Measurements from ENCODE around the gene TNRC18.
A peak's percentile ranks its signal among the peaks of the same experiment; 100 is the strongest.
"Not testable (repeated sequence)": the region's sequence is repeated elsewhere in the genome, so short reads cannot be mapped to it uniquely, and the experiment has no call there.

TNRC18 gene

DNA sequence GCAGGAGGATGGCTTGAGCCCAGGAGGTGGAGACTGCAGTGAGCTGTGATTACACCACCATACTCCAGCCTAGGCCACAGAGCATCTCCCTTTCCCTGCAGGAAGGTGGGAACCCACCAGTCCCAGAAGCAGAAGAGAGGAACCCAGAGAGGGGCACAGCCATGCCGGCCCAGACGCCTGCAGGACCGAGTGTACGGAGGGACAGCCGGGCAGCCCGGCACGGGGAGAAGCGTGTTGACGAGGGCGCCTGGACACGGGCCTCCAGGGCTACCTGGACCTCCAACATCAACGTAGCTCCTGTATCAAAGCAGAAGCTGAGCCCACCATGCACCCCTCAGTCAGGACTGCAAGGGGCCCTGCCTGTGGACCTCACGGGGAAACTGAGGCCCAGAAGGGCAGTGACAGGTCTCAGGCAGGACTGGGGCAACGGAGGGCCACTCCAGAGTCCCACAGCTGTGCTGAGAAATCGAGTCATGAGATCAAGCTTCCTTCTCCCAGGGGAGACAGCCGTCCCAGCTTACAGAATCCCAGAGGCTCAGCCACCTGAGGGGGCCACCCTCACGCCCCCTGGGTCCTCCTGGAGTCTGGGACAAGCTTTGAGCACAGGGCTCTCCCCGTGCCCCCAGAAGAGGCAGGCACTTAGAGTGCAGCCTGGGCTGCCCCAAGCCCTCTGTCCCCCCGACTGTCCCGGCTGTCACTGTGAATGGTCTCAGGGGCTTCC, 43.1 kb downstream of the TNRC18 start:
- no peak for DNase-seq (ENCODE audit: low read depth in 2 of 2)

DNA sequence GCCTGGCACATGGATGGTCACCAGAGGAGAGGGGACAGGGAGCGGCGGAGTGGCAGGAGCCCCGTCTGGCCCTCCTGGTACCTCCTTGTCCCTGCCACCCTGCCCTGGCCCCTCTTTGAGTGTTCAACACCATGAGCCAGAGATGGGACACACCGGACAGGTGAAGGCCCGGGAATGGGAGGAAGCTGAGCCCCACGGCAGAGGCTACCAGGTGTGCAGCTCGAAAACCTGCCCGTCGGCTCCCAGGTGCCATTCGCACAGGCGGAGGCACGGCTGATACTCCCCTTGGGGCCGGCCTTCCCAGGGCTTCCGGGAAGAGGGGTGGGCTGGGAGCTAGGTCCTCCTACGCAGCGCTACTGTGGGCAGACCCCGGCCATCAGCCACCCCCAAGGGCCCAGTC, 44.1 kb downstream of the TNRC18 start:
- no peak for DNase-seq (ENCODE audit: low read depth in 2 of 2)

DNA sequence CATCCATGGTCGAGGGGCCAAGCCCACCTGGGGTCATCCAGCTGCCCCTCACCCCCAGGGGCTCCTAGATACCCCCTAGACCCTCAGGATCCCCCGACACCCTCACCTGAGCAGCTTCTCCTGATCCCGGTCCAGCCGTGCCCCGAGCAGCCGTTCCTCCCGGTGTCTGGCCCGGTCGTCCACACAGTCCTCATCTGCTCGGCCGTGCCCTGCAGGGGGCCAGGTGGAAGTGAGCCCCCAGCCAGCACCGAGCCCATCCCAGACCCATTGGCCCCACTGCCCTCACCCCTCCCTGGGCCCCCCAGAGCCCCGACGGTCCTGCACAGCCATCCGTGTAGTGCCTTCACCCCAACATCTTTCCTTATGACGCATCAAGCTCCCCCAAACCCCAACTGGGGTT, 45.8 kb downstream of the TNRC18 start:
- DNase-seq (ENCODE audit: low read depth in 2 of 2): no peak

DNA sequence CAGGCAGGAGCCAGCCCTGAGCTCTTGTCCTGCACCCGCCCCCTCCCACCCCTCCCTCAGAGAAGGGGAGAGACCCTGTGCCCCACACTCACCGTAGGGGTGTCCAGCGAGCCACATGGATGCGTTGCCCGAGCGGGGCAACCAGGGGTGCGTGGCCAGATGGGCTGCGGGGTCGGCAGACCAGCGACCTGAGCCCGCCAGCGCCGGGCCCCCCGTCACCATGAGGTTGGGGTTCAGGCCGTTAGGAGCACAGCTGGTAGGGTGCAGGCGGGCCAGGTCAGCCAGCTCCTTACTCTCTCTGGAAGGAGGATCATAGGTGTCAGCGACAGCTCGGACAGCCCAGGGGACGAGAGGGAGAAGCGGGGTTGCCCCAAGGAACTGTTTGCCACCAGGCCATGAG, 46.4 kb downstream of the TNRC18 start:
- no peak for DNase-seq (ENCODE audit: low read depth in 2 of 2)

DNA sequence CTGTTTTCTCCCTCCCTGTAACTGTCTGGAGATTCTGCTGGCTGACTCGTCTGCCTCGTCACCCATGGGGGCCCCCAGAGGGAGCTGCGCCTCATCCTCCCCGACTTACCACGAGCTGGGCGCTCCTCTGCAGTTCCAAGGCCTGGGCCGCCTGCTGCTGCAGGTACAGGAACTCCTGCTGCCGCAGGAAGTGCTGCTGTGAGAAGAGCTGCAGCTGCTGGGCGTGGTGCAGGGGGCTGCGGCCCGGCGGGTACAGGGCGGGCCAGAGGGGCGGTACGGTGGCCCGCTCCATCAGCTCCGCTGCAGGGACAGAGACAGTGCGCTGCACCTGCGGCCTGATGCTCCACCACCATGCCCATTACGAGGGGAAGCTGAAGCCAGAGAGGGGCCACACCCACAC, 47.7 kb downstream of the TNRC18 start:
- DNase-seq (ENCODE audit: low read depth in 2 of 2): no peak

DNA sequence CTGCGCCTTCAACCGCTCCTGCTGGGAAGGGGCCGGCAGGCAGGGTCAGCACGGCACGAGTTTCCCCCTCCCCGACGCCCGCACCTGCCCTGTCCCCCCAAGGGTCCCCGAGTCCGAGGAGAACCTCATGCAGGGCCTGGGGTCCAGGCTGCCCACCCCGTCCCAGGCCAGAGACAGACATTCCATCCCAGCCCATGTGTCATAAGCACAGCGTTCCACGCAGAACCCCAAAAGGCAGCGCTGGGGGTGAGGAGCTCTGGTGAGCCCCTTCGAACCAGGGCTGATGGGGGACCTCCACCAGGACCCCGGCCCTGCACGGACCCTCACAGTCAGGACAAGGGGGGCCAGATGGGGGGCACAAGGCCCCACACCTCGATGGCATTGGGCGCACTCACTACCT, 49.2 kb downstream of the TNRC18 start:
- no peak for DNase-seq (ENCODE audit: low read depth in 2 of 2)

DNA sequence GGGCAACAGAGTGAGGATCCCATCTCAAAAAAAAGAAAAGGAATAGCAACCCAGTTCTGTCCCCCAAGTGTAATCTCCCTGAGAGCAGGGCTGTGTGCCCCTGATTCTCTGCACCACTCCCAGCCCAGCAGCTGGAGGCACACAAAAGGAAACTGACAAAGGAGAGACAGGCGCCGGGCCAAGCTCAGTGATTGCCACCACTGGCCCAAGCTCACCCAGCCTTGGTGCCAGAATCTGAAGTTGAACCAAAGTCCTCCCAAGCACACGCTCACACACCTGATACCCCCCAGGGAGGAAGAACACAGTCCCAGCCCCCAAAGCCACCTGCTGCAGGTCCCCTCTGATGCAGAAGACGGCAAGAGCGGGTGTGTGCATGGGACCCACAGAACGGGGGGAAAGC, 50.3 kb downstream of the TNRC18 start:
- DNase-seq (ENCODE audit: low read depth in 2 of 2): no peak

DNA sequence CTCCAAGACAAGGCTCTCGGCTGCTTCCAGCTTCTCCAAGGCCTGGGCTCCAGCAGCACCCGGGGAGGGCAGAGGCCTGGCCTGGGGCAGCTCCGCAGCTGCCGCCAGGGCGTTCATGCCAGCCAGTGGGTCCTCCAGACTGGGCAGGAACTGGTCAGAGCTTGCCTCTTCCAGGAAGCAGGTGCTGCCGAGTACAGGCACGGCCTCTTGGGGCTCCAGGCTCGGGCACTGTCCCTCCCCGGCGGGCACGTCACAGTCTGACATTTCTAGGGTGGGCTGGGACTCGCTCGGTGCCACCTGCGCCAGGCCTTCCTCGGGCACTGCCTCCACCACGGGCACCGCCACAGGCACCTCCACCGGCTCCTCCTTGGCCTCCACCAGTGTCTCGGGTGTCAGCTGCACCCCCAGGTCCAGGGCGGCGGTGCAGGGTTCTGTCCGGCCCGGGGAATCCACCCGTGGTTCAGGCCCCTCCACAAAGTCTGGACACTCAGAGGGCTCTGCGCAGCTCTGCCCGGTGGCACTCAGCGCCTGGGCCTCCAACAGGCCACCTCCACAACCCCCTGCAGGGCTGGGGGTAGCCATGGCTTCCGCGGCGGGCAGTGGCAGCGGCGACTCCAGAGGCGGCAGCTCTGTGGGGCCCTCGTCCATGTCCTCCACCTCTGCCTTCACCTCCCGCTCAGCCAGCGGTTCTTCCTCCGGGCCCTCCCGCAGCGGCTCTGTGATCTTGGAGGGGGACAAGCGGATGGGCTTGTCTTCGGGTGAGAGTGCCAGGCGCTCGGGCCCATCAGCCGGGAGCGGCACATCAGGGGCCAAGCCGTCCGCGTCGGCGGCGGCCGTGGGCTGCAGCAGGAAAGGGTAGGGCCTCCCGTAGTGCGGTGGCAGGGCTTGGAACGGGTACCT, 52.9 kb downstream of the TNRC18 start:
- no peak for DNase-seq (ENCODE audit: low read depth in 2 of 2)

DNA sequence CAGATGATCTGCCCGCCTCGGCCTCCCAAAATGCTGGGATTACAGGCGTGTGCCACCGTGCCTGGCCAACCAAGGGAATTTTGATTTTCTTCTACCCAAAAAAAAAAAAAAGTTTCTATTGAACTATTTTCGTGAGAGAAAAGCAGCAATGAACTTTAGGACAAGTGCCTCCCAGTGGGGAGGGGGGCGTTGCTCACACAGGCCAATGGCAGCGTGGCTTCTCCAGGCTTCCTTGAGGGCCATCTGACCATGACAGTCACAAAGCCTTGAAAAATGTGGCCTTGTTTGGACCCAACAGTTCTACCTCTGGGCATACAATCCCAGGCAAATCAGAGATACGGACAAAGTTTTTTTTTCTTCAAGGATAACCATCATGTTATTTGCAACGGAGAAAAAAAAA, 56.0 kb downstream of the TNRC18 start:
- no peak for DNase-seq (ENCODE audit: low read depth in 2 of 2)

DNA sequence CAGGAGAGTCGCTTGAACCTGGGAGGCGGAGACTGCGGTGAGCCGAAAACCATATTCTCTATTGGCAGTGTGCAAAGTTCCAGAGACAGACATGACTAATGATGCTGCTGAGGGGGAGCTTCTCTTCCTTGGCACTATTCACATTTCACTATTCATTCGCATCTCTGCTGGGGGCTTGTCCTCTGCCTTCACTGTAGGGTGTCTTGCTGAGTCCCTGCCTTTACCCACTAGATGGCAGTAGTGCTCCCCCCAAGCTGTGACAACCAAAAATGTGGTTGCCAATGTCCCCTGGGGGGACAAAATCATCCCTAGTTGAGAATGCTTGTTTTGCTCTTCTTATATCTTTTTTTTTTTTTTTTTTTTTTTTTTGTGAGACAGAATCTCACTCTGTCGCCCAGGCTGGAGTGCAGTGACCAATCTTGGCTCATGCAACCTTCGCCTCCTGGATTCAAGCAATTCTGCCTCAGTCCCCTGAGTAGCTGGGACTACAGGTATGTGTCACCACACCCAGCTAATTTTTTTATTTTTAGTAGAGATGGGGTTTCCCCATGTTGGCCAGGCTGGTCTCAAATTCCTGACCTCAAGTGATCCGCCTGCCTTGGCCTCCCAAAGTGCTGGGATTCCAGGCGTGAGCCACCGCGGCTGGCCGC, 57.5 kb downstream of the TNRC18 start:
- DNase-seq (ENCODE audit: low read depth in 2 of 2): peak; percentile 24 to 27

DNA sequence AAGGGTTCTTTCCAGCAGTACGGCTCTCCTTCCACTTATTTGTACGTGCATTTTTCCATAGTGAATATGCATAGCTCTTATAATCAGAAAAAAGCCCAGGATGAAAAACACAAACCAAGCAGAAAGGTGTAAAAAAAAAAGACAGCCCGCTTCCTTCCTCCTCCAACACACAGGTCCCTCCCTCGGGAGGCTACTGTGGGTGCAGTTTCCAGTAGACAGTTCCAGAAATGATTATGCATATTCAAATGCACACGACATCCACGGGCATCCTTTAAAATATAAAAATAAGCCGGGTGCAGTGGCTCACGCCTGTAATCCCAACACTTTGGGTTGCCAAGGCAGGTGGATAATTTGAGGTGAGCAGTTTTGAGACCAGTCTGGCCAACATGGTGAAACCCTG, 59.9 kb downstream of the TNRC18 start:
- DNase-seq (ENCODE audit: low read depth in 2 of 2): no peak

DNA sequence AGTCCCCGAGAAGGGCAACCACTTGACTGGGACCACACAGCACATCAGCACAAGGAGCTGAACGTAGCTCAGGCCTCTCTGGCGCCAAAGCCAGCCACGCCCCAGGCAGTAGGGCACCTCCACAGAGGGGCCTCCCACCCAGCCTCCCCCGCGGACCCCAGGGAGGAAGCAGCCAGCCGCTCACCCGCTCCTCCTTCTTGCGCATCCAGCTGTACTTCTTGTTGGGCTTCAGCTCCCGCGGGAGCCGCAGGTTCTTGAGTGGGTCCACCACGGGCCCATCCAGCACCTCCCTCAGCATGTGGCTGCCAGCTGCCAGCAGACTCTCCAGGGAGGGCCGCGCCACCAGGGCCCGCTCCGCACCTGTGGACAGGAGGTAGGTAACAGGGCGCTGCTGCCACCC, 61.2 kb downstream of the TNRC18 start:
- no peak for DNase-seq (ENCODE audit: low read depth in 2 of 2)

DNA sequence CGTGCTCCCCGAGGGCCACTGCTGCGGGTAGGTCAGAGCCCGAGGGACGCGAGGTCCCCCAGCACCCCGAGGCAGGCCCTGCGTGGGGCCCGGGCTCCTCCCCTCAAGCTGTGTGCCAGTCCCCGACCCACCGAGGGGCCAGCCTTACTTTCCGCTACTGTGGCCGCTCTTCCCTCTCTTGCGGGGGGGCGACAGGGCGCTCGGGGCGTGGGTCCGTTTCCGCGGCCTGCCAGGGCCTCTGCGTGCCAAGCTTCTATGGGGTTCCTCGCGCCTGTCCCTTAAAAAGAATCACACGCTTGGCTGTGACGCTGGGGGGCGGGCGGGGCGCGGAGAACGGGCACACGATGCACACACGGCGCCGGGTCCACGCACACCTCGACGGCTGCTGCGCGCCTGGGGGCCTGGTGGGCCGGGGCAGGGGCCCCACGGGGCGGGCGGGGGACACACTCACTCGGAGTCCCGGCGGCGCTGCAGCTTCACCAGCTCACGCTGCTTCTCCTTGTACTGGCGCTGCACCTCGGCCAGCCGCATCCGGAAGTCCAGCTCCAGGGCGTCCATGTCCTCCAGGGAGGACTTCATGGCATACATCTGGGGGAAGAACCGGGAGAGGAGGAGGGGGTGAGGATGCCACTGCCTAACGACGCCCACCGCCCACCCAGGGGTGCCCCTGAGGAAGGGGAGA, 62.0 kb downstream of the TNRC18 start:
- DNase-seq (ENCODE audit: low read depth in 2 of 2): no peak

DNA sequence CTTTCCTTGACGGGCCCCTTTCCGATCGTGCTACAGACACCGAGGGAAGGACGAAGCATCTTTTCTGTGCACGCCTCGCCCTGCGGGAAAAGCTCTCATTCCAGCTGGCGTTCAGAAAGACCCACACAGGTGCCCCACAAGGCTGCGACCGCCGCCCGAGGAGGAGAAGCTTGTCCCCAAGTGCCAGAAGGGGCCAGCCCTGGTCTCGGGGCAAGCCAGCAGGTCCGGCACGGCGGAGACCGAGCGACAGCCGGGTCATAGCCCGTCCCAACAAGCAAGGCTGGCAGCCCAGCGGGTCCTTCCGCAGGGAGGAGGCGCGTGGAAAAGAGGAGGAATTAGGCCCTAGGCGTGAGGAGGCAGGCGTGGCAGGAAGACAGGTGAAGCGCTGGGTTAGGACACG, 62.7 kb downstream of the TNRC18 start:
- no peak for DNase-seq (ENCODE audit: low read depth in 2 of 2)

DNA sequence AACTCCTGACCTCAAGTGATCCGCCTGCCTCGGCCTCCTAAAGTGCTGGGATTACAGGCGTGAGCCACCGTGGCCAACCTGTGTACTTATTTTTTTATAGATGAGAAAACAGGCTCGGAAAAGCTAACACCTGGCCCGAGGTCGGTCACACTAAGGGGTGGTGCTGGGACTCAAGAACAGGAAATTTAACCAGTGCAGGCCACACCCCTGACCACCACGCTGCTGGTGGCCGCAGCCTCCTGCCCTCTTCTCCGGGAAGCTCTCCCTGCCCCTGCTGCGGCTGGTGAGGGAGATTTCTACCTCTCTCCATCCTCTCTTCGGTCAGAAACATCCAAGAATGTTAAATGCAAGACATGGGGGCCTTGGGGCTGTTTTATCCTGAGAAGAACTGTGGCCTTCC, 63.2 kb downstream of the TNRC18 start:
- no peak for DNase-seq (ENCODE audit: low read depth in 2 of 2)

DNA sequence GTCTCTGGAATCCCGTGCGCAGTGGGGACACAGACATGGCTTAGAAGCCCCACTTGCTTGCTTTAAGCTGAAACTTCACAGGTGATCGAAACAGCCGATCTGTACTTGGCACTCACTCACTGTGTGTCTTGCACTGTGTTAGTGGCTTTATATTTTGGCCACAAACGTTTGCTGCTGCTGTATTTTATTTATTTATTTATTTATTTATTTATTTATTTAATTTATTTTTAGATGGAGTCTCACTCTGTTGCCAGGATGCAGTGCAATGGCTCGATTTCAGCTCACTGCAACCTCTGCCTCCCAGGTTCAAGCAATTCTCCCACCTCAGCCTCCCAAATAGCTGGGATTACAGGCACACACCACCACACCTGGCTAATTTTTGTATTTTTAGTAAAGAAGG, 63.6 kb downstream of the TNRC18 start:
- DNase-seq (ENCODE audit: low read depth in 2 of 2): not testable (repeated sequence)

DNA sequence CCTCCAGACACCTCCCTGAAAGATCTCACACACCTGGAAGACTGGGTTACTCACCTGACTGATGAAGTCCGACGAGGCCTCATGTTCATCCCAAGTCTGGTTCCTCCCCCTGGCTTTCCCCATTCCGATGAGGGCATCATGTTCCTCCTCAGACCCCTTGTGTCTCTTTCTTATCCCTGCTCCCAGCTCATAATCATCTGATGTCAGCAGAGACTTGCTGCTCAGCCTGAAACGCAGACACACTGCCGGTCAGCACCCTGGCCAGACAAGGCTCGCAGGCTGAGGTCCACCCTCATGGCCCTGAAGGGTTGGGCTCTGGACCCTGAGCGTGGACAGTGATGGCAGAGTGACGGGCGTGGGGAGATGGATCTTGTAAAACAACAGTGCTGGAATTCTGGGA, 64.3 kb downstream of the TNRC18 start:
- DNase-seq (ENCODE audit: low read depth in 2 of 2): no peak

DNA sequence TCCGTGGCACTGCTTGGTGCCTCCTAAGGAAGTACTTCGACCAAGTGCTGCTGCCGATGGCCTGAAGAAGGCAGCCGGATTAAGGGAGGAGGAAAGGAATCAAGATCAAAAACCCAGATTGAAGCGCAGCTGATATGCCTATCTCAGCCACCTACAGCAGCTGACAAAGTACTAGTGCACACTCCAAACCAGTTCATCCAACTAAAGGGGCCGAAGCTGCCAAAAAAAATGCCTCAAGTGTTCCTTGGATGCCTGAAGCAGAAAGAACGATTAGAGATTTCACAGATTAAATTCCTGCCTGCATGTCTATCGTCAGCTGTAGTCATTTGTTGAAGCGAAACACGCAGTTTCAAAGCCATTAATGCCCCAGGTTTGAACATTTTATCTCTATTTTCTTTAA, 65.7 kb downstream of the TNRC18 start:
- no peak for DNase-seq (ENCODE audit: low read depth in 2 of 2)

DNA sequence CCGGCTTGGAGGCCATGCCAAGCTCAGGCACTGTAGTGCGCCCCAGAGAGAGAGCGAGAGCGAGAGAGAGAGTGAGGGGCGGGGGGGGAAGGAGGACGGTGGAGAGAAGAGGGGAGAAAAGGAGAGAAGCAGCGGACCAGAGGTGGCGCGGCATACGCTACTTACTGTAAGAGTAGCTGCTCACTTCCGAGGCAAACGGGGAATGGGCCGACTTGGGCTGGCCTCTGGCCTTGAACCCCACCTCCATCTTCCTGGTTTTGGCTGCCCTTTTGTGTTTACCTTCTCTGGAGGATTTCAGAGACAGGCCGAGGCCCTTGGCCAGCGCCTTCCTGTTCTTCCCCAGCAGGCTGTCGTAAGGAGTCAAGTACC, 66.9 kb downstream of the TNRC18 start:
- no peak for DNase-seq (ENCODE audit: low read depth in 2 of 2)

DNA sequence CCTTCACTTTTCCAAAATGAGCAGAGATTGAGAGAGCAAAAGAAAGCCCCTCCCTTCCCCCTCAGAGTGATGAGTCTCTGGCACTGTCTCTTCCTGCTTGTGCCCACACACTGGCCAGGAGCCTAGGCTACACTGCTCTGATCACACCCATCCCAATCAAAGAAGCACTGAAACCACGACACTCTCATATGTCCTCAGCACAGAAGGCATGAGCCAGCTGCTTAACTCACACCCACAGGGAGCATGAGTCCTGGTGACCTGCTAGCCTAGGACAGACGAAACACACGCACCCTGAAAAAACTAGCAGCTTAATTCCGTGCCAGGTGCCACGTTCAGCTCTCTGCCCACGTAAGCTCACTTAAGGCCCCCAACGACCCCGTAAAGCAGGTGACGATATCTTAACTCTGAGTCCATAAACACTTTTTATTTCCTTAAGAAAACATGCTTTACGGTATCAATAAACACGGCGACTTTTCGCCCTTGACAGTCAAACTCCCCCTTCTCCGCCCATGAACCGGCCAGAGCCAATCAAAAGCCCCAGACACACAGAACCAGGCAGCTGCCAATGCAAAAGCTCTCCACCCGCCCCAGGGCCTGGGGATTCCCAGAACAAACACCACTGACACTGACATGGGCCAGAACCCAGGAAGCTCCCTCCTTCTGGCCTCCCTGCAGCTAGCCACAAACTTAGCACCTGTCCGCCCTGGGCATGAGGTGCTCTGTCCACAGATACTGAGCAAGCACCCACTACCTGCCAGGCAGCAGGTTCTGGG, 69.0 kb downstream of the TNRC18 start:
- no peak for DNase-seq (ENCODE audit: low read depth in 2 of 2)

DNA sequence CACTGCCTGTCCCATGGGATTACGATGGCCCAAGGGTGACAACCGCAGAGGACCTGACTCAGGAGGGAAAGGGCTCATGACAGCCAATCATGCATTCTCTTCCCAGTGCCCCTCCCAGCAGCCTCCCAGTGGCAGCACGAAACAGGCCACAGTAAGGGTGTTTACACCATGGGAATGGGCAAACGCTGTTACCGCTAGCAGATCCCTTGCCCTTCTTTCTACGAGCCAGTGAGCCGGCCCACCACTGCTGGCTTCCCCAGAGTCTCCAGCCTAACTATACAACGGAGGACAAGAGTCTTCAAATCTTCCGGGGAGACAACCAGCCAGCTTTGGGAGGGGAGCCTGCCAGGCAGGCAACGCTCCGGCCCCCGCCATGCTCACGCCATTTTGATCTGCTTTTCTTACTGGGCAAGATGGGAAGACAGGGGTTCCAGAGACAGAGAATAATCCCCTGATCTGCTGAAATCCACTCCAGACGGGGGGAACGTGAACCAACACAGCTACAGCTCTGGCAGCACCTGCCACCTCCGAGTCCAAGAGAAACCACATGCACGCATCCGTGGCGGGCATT, 71.1 kb downstream of the TNRC18 start:
- DNase-seq (ENCODE audit: low read depth in 2 of 2): no peak
